C4-2B (cell line): ENCODE measurements around the gene GMEB2.

Experiments used
- H3K27ac ChIP-seq: fragments of 450-650 bp; 2 replicates; pipeline ENCODE4 v1.5.1; 2017
- ZFX ChIP-seq: fragments of 450-650 bp; IDR thresholded peaks from 2 replicates; pipeline ENCODE4 v1.6.1; 2017
- TF ChIP-seq, protein P1 (sequence below): fragments of 450-650 bp; conservative IDR thresholded peaks from 2 replicates; pipeline ENCODE4 v1.5.1; 2017; ENCODE audit warnings: mild to moderate bottlenecking

GMEB2 gene

DNA sequence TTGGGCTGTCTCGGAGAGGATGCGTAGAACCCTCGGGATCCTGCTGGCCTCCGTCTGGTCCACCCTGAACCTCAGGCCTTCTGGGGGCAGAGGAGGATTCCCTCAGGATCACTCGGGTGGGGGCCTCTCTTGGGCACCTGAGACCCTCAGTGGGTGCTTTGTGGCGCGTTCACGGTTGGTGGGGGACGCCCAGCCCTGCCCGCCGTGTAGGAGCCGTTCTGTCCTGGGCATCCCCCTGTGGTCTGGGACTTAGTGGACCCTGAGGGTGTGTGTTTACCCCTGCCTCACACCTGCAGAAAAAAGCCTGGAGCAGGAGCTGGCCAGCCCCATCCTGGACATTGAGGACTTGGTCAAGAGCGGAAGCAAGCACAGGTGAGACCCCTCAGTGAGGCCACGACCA lies 38.8 kb upstream of the GMEB2 start:
- no peak overlapping the region for H3K27ac ChIP-seq
- TF ChIP-seq, protein P1, sequence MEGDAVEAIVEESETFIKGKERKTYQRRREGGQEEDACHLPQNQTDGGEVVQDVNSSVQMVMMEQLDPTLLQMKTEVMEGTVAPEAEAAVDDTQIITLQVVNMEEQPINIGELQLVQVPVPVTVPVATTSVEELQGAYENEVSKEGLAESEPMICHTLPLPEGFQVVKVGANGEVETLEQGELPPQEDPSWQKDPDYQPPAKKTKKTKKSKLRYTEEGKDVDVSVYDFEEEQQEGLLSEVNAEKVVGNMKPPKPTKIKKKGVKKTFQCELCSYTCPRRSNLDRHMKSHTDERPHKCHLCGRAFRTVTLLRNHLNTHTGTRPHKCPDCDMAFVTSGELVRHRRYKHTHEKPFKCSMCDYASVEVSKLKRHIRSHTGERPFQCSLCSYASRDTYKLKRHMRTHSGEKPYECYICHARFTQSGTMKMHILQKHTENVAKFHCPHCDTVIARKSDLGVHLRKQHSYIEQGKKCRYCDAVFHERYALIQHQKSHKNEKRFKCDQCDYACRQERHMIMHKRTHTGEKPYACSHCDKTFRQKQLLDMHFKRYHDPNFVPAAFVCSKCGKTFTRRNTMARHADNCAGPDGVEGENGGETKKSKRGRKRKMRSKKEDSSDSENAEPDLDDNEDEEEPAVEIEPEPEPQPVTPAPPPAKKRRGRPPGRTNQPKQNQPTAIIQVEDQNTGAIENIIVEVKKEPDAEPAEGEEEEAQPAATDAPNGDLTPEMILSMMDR, result no peak
- TF ChIP-seq ZFX, result no peak

GRCh38 chr20:63664861-63665594 lies 38.1 kb upstream of the GMEB2 start:
- H3K27ac ChIP-seq, result no peak overlapping the region
- TF ChIP-seq ZFX, result no peak

DNA sequence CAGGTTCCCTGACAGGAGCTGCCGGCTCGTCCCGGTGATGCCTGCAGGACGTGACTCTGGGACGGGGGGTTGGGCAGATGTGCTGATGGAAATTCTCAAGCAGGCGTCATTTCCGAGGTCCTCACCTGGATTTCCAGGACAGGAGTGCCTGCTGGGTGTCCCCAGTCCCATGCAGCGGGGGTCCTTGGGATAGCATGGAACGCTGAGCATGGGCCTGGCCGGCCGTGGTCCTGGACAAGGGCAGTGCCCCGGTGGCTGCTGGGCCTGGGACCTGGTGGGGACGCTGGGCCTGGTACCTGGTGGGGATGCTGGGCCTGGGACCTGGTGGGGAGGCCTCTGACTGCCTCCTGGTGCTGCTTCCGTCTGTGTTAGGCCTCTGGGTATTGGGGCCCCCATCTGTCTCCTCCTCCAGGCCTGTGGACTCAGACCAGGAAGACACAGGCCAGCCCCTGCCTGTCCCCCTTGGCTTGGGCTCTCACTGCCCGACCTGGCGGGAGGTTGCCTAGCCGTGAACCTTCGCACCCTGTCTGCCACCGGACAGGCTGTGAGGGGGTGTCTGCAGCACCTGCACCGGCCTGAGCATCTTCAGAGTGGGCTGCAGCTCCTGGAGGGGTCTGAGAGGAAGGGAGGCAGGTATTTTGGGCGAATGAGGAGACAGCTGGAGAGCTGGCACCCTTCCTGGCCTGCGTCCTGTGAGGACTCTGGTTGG lies 37.4 kb upstream of the GMEB2 start:
- no peak overlapping the region for H3K27ac ChIP-seq
- TF ChIP-seq ZFX, result no peak
- TF ChIP-seq, protein P1, result no peak

GRCh38 chr20:63663332-63664066 lies 36.6 kb upstream of the GMEB2 start:
- no peak for TF ChIP-seq ZFX
- no peak overlapping the region for H3K27ac ChIP-seq

GRCh38 chr20:63662813-63663189 lies 35.9 kb upstream of the GMEB2 start:
- no peak for TF ChIP-seq ZFX
- TF ChIP-seq, protein P1, result no peak
- no peak overlapping the region for H3K27ac ChIP-seq

- no peak overlapping the region for H3K27ac ChIP-seq
- TF ChIP-seq, protein P1, result no peak
- TF ChIP-seq ZFX, result no peak
These were observed 35.3 kb upstream of the GMEB2 start for GRCh38 chr20:63661959-63662812.

DNA sequence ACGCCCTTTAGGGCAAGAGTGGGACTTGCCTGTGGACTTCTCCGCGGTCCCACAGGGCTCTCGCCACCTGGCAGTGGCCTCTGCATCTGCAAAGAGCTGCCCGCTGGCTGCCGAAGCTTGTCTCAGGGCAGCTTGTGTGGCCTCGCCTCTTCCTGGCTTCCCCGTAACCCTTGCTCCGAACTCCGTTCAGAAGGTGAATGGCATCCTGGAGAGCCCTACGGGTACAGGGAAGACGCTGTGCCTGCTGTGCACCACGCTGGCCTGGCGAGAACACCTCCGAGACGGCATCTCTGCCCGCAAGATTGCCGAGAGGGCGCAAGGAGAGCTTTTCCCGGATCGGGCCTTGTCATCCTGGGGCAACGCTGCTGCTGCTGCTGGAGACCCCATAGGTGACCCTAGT lies 34.2 kb upstream of the GMEB2 start:
- TF ChIP-seq, protein P1, result no peak
- TF ChIP-seq ZFX, result no peak

More for the DNA sequence above, 34.2 kb upstream of the GMEB2 start:
- no peak overlapping the region for H3K27ac ChIP-seq
